GM12872 (cell line): ENCODE results near the gene FMO5.

Source experiments
- TF ChIP-seq, protein P1 (sequence below): IDR thresholded peaks from 3 replicates; pipeline ENCODE4 v1.5.1; 2011; ENCODE audit warnings: low read depth, mild to moderate bottlenecking, low read length, moderate library complexity; ENCODE audit not compliant: insufficient read depth

FMO5 gene

DNA sequence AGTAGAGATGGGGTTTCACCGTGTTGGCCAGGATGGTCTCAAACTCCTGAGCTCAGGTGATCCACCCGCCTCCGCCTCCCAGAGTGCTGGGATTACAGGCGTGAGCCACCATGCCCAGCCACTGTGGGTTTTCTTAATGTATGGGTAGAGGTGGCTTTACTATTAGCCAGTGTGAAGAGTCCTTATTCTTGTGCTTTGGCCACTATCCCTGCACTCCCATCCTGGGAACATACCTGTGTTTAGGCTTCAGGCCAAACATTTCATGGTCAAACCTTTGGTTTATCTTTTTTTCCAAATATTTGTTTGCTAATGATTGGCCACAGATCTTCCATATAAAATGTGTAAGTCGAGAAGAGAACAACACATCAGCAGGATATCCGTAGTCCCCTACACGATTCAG, 16.5 kb downstream of the FMO5 start:
- TF ChIP-seq, protein P1, sequence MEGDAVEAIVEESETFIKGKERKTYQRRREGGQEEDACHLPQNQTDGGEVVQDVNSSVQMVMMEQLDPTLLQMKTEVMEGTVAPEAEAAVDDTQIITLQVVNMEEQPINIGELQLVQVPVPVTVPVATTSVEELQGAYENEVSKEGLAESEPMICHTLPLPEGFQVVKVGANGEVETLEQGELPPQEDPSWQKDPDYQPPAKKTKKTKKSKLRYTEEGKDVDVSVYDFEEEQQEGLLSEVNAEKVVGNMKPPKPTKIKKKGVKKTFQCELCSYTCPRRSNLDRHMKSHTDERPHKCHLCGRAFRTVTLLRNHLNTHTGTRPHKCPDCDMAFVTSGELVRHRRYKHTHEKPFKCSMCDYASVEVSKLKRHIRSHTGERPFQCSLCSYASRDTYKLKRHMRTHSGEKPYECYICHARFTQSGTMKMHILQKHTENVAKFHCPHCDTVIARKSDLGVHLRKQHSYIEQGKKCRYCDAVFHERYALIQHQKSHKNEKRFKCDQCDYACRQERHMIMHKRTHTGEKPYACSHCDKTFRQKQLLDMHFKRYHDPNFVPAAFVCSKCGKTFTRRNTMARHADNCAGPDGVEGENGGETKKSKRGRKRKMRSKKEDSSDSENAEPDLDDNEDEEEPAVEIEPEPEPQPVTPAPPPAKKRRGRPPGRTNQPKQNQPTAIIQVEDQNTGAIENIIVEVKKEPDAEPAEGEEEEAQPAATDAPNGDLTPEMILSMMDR, result no peak

DNA sequence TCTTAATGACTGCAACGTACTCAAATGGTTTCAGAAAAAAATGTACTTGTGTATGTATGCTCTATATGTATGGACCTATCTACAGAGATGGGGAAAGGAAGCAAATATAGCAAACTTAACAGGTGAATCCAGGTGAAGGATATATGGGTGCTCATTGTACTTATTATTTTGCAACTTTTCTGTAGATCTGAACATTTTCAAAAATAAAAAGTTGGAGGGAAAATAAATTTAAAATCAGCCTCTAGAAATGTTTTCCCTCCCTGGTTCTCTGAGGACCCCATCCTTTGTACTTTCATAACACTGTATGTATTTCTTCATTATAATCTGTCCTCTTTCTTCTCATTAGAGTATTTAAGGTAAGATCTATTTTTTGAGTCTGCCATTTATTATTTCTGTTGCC, 17.9 kb downstream of the FMO5 start:
- TF ChIP-seq, protein P1, result no peak

DNA sequence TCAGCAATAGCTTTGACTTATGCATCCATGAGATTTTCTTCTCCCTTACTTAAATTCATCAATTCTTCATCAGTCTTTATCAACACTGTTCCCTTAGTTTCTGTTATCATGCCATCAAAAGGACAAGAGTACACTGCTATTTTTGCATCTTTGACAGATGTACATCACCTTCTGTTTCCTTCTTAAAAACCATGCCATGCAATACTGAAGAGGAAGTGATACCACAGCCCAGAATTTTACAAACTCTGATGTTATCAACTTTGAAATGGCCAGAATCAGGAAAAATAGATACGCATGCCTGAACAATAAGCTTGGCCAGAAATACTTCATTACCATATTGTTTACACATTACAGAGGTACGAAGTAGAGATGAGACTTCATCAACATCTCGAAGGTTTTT, 21.1 kb downstream of the FMO5 start:
- TF ChIP-seq, protein P1, result no peak

DNA sequence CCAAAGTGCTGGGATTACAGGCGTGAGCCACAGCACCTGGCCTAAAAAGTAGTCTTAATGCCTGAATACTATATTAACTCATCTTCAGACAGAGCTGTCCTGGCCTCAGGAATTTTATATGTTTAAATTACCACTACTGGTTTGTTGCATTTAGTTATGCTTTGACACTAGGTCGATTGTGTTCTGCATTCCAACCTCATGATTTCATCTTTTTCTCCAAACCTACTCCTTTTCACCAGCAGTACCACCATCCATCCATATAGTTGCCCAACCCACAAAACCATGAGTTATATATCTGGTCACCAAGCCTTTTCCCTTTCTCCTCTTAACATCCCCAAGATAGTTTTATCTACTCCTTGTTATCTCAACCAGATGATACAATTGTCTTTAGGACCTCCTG, 22.6 kb downstream of the FMO5 start:
- TF ChIP-seq, protein P1, result no peak

DNA sequence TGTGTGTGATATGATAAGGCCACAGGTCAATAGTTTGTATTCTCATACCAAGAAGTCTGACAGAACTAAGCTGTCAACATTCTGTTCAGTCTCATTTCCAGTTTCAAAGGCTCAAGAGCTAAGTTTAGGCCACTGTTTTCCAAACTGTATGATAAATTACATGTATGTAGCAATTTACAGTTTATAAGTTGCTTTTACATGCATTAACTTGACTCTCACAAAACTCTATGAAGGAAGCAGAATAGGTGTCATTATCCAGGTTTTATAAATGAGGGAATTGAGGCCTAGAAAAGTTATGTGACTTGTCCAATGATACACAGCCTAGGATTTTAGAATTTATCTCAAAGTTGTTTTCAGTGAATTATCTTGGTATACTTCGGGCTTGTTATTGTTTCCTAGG, 23.4 kb downstream of the FMO5 start:
- TF ChIP-seq, protein P1, result no peak

DNA sequence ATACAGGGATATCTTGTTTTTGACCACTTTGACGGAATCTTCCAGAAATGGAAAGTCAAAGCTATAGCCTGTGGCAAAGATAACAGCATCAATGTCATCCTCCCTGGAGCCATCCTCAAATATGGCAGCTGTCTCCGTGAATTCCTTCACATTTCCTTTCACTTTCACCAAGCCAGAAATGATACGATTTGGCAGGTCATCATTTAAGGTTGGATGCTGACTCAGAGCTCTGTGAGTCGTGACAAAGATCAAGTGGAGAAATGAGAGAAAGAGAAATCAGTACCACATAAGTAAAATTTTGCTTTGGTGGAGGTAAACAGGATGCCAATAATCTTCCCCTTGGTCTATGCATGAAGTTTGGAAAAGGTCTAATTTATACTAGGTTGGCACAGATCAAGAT, 23.9 kb downstream of the FMO5 start:
- TF ChIP-seq, protein P1, result no peak

DNA sequence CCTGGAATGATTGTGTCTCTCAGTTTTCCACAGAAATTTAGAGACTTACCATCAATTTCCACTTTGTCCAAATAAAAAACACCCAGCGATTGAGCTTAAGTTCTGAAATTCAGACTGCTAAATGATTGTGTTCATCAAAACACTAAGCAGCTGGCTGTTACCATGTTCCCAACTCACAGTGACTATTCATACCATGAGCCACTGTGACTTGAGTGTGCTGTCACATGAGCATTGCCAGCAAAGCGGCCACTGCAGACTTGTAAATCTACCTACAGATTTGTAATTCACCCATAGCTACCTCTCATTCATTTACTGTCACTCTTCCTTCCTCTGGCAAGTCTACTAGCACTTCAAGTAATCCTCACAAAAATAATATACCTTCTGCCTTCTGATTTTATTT, 35.6 kb downstream of the FMO5 start:
- TF ChIP-seq, protein P1, result no peak

DNA sequence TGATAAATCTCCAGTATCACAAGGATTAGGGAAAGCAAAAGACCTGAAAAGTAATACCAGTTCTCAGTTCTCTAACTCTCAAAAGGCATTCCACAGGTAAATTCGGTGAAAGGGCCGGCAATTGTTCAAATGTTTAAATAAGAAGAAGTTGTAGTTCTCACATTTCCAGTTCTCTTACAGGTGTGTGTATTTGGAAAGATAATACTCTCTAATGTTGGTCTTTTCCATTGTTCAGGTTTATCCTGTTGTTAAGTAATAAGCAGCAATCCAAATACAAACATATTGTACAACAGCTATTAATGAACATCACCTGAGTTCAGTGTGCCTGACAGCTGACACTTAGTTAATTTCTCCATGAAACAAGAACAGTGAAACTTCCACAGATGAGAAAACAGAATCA, 39.7 kb downstream of the FMO5 start:
- TF ChIP-seq, protein P1, result no peak
